HG02623 (cell line): ENCODE results near the gene STAM.
"Not testable (repeated sequence)": the region's sequence is repeated elsewhere in the genome, so short reads cannot be mapped to it uniquely, and the experiment has no call there.

ENCODE experiments used
- ATAC-seq: cut with Tn5 transposase; IDR thresholded peaks from one replicate; pipeline ENCODE4 v1.9.1; 2021; ENCODE audit warnings: moderate library complexity; ENCODE audit not compliant: unreplicated experiment

The STAM gene

GRCh38 chr10:17722317-17723014 lies 78.5 kb downstream of the STAM start:
- ATAC-seq, result not testable (repeated sequence)

GRCh38 chr10:17725703-17726102 lies 81.8 kb downstream of the STAM start:
- ATAC-seq, result no peak

DNA sequence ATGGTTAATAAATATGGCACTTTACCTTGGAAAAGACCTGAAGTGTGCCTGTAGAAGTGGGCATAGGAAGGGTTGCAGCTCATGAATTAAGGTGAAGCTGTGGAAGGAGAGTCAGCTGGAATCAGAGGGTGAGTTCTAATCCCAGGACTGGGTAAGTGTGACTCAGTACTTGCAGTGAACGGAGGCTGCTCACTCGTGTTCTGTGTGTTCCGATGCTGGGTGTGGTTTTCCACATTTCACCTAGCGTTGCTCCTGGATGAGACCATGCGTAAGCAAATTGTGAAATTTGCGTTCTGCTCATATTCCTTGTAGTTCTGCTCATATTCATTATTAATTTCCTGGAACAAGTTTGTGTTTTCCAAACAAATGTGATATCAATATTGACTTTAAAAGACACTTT lies 85.7 kb downstream of the STAM start:
- no peak for ATAC-seq

DNA sequence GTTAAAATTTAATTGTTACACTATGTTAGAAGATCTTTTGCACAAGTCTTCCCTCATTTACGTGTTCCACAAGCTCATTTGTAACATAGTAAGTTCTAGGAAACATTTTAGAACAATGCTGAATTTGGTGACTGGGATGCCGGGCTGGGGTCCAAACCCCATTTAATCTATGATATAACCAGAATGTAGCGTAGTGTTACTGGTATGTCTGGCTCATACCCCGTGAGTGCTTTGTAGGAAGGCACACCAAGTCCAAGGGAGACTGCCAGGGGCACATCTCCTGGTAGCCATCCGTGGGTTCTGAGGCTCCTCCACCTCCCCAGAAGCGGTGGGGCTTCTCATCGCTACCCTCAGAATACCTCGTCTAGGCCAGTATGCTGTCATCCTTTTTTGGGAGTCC lies 86.7 kb downstream of the STAM start:
- ATAC-seq, result no peak

DNA sequence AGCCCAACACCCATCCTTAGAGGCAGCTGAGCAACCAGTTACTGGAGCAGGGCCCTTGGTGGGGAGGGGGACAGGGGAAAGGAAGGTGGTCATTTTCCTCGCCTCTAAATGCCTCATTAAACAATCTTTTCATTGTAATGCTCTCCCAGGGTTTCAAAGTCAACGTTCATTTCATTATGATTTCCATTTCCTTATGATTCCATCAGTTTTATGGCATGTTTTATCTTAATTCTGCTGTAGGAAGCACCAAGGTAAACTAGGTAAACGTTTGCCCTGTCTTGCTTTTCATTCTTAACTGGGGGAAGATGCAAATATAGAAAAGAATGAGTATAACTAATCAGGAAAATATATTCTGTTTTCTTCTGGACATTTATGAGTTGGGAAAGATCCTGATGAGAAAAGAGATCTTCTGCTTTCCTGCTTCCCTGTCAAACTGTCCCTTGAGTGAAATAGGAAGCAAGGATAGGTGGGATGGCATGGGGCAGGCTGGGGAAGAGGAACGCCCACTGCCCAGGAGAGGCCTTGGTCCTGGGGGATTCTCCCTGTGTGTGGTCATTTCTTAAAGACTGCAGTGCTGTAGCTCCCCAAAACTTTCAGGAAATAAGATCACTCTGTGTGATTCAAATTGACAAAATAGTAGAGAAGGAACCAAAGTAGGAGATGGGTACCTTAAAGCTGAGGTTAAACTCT lies 87.5 kb downstream of the STAM start:
- no peak for ATAC-seq

GRCh38 chr10:17733620-17734019 lies 89.7 kb downstream of the STAM start:
- no peak for ATAC-seq

GRCh38 chr10:17734432-17735080 lies 90.6 kb downstream of the STAM start:
- ATAC-seq, result no peak

- ATAC-seq, result no peak
These were observed 91.4 kb downstream of the STAM start for GRCh38 chr10:17735166-17735941.

DNA sequence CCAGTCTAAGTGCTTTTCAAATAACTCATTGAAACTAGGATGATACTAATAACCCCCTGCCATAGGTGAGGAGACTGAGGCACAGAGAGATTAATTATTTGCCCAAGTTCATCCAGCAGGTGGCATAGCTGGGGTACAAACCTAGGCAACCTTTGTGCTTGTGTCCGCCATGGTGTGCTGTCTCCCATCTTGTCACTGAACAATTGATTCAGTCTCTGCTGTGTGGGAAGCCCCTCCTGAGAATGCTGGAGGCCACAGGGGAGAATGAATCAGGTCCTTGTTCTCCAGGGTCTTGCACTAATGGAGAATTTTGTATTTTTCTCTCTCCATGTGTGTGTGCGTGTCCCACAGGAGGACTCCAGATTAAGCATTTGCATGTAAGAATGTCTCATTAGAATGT lies 92.3 kb downstream of the STAM start:
- ATAC-seq, result no peak

DNA sequence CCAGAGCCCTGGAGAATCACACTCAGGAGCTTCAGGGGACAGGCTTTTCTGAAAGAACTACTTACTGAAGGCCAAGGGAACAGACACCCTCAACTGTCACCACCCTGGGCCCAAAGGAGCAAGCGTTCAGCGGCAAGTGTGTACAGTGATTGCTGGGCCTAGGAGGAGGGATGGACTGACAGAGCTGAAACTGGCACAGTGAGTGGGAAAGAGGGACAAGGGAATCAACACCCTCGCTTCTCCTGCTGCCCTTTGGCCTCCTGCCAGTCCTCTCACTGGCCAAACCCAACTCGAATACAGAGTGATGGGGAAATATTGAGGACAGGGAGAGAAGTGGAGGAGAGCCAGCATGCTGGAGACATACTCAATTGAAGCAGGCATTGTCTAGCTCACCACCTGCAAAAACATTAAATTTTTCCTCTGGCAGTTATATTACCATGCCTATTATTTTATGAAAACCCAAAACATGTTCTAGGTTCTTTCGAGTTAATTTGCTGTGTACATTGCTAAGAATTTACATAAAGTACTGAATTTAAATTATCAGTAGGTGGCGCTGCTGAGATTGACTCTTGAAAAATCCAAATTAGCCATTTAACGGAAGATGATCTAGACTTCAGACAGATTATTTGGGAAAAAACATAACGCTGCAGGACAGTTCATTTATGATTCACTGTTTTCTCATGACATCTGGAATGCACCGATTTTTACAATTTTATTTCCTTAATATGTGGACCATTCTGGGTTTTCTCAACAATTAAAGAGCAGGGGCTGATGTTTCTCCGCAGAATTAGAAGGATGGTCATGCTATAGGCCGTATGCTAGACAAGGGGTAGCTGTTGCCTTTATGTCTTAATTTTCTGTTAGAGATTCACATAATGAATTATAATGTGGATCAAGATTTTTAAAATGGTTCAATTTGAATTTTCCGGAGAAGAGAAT lies 93.3 kb downstream of the STAM start:
- no peak for ATAC-seq

DNA sequence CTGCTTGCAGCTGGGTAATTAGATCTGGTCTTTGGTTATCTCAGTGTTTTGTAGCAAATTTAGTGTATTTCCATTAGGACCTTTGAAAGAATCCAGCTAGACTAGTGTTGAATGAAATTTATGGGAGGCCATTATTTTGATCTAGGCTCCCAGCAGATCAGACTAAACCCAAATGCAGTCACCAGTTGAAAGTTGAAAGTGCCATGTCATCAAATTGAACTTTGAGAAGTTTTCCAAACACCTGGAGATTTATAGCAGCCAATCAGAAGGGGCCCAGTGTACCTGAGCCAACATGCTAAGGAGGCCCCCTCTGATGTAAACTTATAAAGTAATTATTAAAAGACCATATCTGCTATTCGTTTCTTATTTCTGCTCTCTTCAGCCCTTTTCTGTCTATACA lies 96.7 kb downstream of the STAM start:
- ATAC-seq, result no peak

DNA sequence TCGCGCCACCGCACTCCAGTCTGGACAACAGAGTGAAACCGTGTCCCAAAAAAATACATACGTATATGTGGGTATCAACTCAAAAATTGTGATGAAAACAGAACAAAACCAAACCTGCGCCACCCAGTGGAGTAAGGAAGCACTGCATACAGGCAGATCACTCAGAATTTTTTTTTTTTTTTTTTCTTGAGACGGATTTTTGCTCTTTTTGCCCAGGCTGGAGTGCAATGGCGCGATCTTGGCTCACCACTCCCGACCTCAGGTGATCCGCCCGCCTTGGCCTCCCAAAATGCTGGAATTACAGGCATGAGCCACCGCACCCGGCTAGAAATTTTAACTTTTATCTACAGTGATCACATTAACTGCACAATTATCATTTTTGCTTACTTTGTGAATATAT lies 99.0 kb downstream of the STAM start:
- no peak for ATAC-seq

DNA sequence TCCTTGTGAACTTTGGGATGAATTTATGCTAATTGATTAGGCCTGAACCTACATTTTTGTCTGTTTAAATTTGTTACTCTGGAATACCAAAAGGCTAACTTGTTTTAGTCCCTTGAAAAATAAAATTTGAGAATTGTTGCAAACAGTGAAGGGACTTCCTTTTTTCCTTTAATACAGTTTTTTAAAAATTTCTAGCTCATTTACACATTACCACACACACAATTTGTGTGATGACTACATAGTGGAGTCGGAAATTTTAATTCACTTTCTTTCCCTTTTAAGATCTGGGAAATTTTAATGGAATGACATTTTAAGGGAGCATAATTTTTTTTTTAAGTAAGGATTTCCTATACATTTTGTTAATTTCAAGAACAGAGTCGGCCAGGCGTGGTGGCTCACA lies 99.5 kb downstream of the STAM start:
- no peak for ATAC-seq

DNA sequence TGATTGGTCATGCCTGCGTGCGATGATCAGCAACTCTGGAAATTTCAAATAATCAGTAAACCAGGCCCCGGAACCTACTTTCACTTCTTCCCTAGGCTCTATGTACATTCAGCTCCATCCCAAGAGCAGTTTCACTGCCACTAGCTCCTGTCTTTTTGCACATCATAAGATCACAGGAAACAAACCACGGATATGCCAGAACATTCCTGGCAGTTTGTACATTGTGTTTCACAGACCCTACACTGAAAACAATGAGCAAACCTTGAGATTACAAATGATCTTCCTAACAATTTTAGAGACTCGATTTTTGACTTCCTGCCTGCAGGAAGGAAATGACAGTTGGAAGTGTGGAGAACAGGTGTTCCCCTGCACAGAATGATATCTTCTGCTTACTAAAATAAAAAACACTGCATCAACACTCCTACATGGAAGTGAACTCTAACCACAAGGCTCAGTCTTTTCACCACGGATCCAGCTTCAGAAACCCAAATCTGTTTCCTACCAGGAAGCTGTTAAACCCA lies 100.5 kb downstream of the STAM start:
- no peak for ATAC-seq

GRCh38 chr10:17747883-17748550 lies 104.1 kb downstream of the STAM start:
- ATAC-seq, result no peak

GRCh38 chr10:17749890-17750289 lies 105.9 kb downstream of the STAM start:
- no peak for ATAC-seq

DNA sequence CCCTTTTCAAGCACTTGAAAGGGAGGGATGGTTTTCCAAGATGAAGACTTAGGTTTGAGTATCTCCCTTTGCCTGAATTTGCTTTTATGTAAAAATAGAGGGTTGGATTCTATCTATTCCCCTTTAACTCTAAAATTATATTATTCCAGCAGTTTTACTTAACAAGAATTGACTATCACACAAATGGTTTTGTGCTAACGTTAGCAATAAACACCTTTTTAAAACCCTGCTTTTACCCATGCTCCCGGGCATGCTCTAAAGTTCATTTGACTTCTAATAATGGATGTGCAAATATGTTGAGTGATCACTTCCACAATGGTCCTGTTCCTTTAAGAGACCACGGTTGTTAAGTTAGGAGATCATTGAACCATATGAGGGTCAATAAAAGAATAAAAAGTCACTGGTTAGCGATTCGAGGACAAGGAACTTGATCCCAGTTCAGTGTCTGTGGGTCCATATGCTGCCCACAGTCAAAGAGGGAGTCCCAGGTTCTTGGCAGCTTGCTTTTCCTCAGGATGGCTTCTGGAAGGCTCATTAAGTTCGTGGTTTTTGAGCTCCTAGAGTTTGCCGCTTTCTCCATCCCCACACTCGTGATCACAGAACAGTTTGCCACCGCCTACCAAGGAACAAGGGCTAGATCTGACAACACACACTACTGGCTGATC lies 108.0 kb downstream of the STAM start, which contains the start of gene TMEM236:
Gene TMEM236, plus strand, starts transcription at position 421 of the 665 bp plus-strand sequence. Its CDS starts 95 bp downstream, at position 516.
- ATAC-seq, result no peak

GRCh38 chr10:17756557-17757217 lies 112.7 kb downstream of the STAM start:
- ATAC-seq, result peak; percentile 89
